Activated CD4-positive, alpha-beta T cell treated with anti-CD3 and anti-CD28 coated beads for 4 hours (primary cell): Measurements from ENCODE around the gene FNDC5.

ENCODE experiments used
- DNase-seq, 2 donors: peaks; one replicate each; pipeline ENCODE4 v3.0.0-alpha.2; 2020

The FNDC5 gene

GRCh38 chr1:32863881-32864245 lies 6.8 kb downstream of the FNDC5 start:
- DNase-seq, result no peak

DNA sequence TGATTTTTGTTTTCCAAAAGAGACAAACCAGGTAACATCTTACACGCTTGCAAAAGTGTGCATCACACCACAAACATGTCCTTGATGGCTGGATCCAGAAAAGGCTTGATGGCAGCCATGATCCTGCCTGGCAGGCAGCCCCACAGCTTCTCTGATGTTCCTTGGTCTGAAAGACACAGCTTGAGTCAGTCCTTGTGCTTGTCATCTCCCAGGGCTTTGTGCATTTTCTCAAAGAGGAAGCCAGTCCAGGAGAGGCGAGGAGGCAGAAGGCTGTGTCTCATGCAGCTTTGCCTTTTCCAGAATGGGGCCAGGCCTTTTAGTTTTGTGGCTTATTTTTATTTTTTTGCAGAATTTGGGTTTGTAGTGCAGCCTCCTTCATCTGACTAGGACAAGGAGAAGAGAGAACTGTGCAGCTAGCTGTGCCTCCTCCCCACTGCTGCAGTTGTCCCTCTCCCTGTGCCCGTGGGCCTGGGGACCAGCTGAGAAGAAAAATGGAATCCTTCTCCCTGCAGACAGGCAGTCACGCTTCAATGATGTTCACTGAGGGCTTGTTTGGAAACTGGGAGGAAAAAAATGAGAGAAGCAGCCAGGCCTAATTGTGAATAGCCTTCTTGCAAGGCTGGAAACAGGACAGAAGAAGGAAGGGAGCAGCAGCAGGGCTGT lies 7.4 kb downstream of the FNDC5 start:
- DNase-seq, result no peak

- no peak for DNase-seq
These were observed 8.6 kb downstream of the FNDC5 start for GRCh38 chr1:32861904-32862695.

GRCh38 chr1:32860566-32860965 lies 10.1 kb downstream of the FNDC5 start:
- no peak for DNase-seq

- DNase-seq, result no peak
These were observed 10.8 kb downstream of the FNDC5 start for GRCh38 chr1:32859915-32860314.

GRCh38 chr1:32858791-32859190 lies 11.9 kb downstream of the FNDC5 start:
- DNase-seq, result no peak

GRCh38 chr1:32858136-32858535 lies 12.6 kb downstream of the FNDC5 start:
- no peak for DNase-seq

DNA sequence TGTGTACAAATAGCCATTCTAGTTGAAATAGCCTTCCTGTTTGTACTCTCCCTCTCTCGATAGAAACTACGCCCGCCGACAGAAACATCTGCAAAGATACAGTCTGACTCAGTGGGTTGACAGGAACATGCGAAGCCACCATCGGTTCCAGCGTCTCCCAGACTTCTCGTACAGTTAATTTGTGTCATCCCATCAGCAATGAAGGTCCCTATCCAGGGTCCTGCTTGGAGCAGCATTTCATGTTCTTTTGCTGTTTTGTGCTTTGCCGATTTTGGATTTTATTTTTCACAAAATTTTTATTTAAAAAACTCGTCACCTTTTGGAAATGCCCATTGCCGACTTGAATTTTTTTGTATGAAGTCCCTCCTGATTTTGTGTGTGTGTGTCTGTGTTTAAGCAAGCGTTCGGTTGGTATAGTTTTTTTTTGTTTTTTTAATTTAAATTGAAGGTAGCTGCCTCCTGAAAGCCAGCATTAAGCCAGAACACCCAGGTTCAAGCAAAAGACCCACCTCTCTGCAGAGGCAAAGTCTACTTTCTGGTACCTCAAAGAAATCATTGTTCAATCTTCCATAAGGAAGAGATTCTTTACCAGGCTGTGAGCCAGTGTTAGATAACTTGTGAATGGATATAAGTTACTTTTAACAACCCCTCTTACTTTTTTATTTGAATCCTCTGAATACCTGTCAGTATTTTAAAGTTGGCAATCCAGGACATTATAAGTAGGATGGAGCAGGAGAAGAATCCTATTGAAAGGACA lies 14.7 kb downstream of the FNDC5 start:
- DNase-seq, result no peak

DNA sequence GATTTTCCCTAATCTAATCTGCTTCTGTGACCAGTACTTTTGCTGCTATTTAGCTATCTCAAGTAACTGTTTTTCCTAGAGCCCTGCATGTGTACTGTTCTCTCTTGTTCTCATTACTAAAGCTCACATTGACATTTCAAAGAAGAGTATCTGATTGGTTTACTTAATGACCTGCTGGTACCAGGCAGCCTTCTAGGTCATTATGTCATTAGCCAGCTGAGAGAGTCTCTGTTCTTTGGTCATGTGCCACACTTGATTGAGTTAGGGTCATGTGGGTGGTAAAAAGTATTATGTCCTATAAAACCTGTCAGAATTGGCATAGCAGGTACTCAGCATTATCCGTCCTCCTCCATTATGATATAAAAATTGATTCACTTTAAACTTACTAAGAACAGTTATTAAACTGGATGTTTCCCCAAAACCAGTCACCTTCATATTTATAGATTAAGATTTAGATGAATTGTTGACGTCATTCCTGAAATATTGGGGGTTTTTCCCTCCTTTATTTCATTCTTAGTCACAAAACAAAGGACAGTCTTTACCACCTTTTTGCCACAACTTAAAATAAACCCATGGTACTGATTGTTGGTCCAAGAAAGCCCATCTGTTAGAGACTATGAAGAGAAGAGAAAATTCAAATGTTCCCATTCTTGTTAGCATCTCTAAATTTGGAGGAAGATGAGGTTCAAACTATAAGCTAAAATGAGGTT lies 22.2 kb downstream of the FNDC5 start:
- no peak for DNase-seq

- DNase-seq, result no peak
These were observed 38.8 kb downstream of the FNDC5 start for GRCh38 chr1:32831878-32832277.

- no peak for DNase-seq
These were observed 40.4 kb downstream of the FNDC5 start for GRCh38 chr1:32830092-32830852.

DNA sequence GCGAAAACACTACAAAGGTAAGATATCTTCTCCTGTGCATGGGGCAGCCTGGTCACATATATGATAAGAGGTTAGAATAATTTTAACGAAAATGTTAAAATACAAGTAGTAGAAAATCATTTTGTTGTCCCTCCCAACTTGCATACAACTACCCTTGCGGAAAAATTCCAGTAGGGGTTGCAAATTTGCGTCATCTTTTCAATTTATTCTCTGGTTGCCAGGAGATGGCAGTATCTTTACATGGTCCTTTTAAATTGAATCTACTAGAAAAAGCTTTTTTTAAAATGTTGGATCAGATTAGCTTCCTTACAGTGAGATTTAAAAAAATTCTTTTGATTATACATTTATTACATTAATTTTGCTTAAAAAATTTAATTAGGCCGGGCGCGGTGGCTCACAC lies 42.4 kb downstream of the FNDC5 start:
- DNase-seq, result no peak

- no peak for DNase-seq
These were observed 45.5 kb downstream of the FNDC5 start for GRCh38 chr1:32825181-32825580.

DNA sequence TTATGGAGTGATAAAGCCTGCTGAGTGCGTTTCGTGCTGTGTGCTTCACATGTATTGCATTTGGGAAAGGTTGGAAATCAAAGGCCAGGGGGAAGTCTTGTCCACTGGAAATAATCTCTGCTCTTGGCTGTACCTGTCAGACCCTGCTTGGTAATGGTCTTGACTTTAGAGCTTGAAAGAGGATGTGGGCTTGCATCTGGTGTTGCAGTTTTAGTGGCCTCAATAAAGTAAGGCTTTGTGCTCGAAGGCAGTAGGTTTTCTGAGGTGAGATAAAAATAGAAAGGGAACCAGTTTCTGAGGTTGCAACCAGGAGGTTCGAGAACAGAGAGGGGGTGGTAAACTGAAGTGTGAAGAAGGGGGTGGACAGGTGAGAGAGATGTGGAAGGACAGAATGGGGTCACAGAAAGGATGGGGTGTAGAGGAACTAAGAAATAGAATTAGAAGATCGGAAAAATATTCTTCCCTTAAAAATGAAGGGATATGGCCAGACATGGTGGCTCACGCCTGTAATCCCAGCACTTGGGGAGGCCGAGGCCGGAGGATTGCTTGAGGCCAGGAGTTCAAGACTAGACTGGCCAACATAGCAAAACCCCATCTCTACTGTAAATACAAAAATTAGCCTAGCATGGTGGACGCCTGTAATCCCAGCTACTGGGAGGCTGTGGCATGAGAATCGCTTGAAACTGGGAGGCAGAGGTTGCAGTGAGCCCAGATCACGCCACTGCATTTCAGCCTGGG lies 51.7 kb downstream of the FNDC5 start:
- DNase-seq, result no peak

DNA sequence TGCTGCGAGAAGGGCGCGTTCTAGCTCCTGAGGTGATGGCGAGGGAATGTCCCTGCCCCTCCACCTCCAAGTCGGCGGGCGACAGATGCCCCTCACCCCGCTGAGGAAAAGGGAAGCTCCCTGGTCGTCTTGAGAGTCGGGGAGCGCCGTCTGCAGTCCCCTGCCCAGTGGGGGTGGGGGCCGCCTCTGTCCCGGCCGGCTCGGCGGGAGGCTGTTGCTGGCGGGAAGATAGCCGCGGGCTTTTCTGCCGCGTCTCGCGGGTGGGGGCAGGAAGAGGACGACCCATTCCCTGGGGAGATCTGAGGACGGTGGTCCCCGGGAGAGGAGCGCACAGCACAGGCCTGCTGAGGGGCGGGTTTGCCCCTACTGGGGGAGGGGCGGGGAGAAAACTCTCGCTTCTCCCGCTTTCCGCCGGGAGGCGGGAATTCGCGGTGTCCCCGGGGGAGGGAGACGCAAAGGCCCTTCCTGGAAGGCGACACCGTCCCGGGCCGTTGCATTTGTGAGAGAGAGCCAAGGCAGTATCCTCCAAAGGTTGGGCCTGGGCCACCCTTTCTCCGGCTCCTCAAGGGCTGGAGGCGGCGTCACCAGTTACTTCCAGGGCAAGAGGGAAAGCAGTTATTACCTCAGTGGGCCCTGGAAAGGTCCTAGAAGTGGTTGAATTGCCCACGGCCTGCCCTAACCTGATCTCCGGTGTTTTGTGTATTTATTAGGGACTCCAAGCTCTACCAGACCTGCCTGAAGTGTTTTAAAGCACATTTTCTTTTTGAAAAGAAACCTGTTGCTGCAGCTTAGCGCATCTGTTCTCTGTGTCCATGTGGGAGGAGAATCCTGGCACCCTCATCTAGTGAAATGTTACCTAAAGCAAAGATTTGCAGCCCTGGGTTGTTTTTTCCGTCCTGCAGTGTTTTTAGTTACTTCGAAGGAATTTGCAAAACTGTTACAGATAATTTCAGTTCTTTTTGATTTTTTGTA lies 52.6 kb downstream of the FNDC5 start:
- DNase-seq, result peak; percentile 28 to 36

GRCh38 chr1:32817159-32817814 lies 53.4 kb downstream of the FNDC5 start, which contains the start of the genes S100PBP and YARS1:
S100PBP (plus strand) TSS chr1:32817653; CDS start chr1:32826100, 8,447 bp downstream.
YARS1 (minus strand) TSS chr1:32817358; CDS start chr1:32817244, 114 bp downstream.
- peak; percentile 99 to 100 for DNase-seq

DNA sequence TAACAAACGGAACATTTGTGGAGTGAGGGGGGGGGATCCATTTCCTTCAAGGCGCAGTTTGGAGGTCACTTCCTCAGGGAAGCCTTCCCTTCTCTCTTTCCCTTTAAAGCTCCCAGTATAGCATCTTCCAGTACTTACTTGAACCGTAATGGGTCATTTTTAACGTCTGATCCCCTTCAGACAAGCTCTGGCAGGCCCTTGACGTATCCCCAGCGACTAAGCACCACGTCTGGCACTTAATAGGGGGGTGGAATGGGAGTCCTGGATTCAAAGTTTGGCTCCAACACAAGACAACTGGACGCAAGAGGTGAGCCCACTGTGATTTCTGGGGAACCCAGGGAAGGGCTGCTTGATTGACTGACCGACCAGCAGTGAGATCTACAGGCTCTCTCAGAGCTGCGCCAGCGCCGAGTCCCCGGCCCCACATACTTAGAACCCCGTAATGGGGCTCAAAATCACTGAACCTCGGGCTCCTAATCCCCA lies 54.0 kb downstream of the FNDC5 start:
- no peak for DNase-seq

DNA sequence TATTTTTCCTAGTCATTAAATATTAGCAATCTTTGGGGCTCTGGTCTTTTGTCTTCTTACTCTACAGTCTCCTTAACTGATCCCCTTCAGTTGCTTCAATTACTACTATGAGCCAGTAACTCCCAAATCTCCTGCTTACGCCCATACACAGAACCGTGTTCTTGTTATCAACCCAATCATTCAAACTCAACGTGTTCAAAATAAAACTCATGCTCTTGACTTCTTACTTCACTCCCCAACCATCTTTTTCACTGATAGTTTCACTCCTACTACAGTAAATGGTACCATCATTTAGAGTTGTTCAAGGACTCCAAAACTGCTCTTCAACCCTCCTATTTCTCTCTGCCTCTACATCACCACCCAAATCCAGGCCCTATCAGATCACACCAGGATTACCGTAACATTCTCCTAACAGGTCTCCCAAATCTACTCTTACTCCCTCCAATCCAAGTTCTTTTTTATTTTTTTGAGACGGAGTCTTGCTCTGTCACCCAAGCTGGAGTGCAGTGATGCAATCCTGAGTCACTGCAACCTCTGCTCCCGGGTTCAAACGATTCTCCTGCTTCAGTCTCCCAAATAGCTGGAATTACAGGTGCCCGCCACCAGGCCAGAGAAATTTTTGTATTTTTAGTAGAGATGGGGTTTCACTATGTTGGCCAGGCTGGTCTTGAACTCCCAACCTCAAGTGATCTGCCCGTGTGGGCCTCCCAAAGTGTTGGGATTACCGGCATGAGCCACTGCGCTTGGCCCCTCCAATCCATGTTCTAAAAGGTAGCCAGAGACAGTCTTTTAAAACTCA lies 56.6 kb downstream of the FNDC5 start:
- DNase-seq, result no peak
